HCT116 (cell line): ENCODE results near the gene RFTN2. TPM values are rescaled to one million over a fixed set of nuclear protein-coding genes. Genes with fewer than 3 reads are reported as not detected.

Experiments
- ATAC-seq: fragments of 200-7000 bp; cut with Tn5 transposase; 2 replicates; pipeline ENCODE4 v1.9.1; 2020; ENCODE audit warnings: mild to moderate bottlenecking, moderate library complexity
- BruUV-seq: library from RNA; stranded (reverse); fragments of 400-500 nt; replicated peaks from 2 replicates; lab custom pipeline; 2021; lab: Mats Ljungman, UMichigan
- CTCF ChIA-PET: fragments of 300-600 bp; sonication (Branson Sonifier 250); formaldehyde crosslinking; loops from one replicate; lab custom pipeline; 2021; ENCODE audit warnings: antibody characterized with exemption; lab: Charles Lee
- POLR2A ChIA-PET: fragments of 300-600, 350-600 bp; sonication (Branson Sonifier 250); formaldehyde crosslinking; loops from one replicate; lab custom pipeline; 2021; ENCODE audit warnings: antibody characterized with exemption; lab: Charles Lee
- RAD21 ChIA-PET, 2 experiments: fragments of 300-600 bp; sonication (Branson Sonifier 250); formaldehyde crosslinking; loops; one replicate each; lab custom pipeline; 2023; ENCODE audit warnings: low total read pairs in 2 of 2; ENCODE audit not compliant: uncharacterized antibody in 2 of 2, unreplicated experiment in 2 of 2, low non-redundant PET in 1 of 2; lab: Charles Lee
- DNase-seq: peaks from one replicate; pipeline ENCODE4 v3.0.0-alpha.2; 2010; ENCODE audit warnings: low read depth, low spot score
- H2AFZ ChIP-seq: fragments of 200-600 bp; shearing (Covaris generic), sonication (generic); 2 replicates; pipeline ENCODE4 v1.6.1; 2017; ENCODE audit warnings: low read depth, mixed run types, mixed read lengths, antibody characterized with exemption, low read length; ENCODE audit not compliant: poor library complexity, severe bottlenecking
- H3K27ac ChIP-seq: 2 replicates; pipeline ENCODE4 v1.5.1; 2012; ENCODE audit warnings: low read depth, low read length
- H3K27me3 ChIP-seq: fragments of 200-600 bp; sonication (generic); 2 replicates; pipeline ENCODE4 v1.6.1; 2016; ENCODE audit warnings: mixed run types, low read length, mixed read lengths; ENCODE audit not compliant: insufficient read depth
- H3K36me3 ChIP-seq, 2 experiments: fragments of 200-500 bp in 1 of 2; fragments of 200-600 bp in 1 of 2; sonication (Bioruptor generic) in 1 of 2; sonication (generic) in 1 of 2; 2 replicates each; pipeline versions ENCODE4 v1.5.1 to v1.6.1; 2014 to 2016; ENCODE audit warnings: low read length in 2 of 2, inconsistent platforms in 1 of 2, mixed read lengths in 1 of 2, mixed run types in 1 of 2; ENCODE audit not compliant: insufficient read depth in 2 of 2, control insufficient read depth in 1 of 2
- H3K4me1 ChIP-seq, 2 experiments: fragments of 200-600 bp in 1 of 2; sonication (generic) in 1 of 2; 2 replicates each; pipeline versions ENCODE4 v1.5.1 to v1.6.1; 2012 to 2017; ENCODE audit warnings: low read length in 2 of 2, inconsistent platforms in 1 of 2, mild to moderate bottlenecking in 1 of 2, mixed read lengths in 1 of 2, mixed run types in 1 of 2, moderate library complexity in 1 of 2; ENCODE audit not compliant: insufficient read depth in 2 of 2, control insufficient read depth in 1 of 2
- H3K4me2 ChIP-seq: fragments of 200-600 bp; sonication (generic); 2 replicates; pipeline ENCODE4 v1.6.1; 2017; ENCODE audit warnings: mixed run types, low read length, mixed read lengths
- H3K4me3 ChIP-seq, 2 experiments: fragments of 200-600 bp in 1 of 2; sonication (generic) in 1 of 2; replicated peaks in 1 of 2; 2 replicates each; pipeline ENCODE4 v1.5.1; 2011 to 2016; ENCODE audit warnings: low read length in 2 of 2, control low read depth in 1 of 2, low read depth in 1 of 2, mild to moderate bottlenecking in 1 of 2, mixed read lengths in 1 of 2, mixed run types in 1 of 2
- H3K79me2 ChIP-seq: fragments of 200-600 bp; sonication (generic); 2 replicates; pipeline ENCODE4 v1.6.1; 2017; ENCODE audit warnings: mild to moderate bottlenecking, mixed run types, low read length, moderate library complexity, mixed read lengths; ENCODE audit not compliant: insufficient read depth
- H3K9ac ChIP-seq: fragments of 200-600 bp; sonication (generic); 2 replicates; pipeline ENCODE4 v1.6.1; 2016; ENCODE audit warnings: low read length, mixed read lengths
- H3K9me2 ChIP-seq: fragments of 200-600 bp; sonication (generic), shearing (Covaris generic); 2 replicates; pipeline ENCODE4 v1.6.1; 2017; ENCODE audit warnings: mixed run types, mild to moderate bottlenecking, moderate library complexity; ENCODE audit not compliant: insufficient read depth
- H3K9me3 ChIP-seq, 2 experiments: fragments of 200-500 bp in 1 of 2; fragments of 200-600 bp in 1 of 2; sonication (Bioruptor generic) in 1 of 2; sonication (generic) in 1 of 2; 2 replicates each; pipeline ENCODE4 v1.6.1; 2014 to 2017; ENCODE audit warnings: low read length in 2 of 2, mixed read lengths in 2 of 2, inconsistent platforms in 1 of 2, low read depth in 1 of 2, mild to moderate bottlenecking in 1 of 2, mixed run types in 1 of 2, moderate library complexity in 1 of 2; ENCODE audit not compliant: control insufficient read depth in 1 of 2, insufficient read depth in 1 of 2
- H4K20me1 ChIP-seq: fragments of 200-600 bp; sonication (generic), shearing (Covaris generic); 2 replicates; pipeline ENCODE4 v1.6.1; 2017; ENCODE audit warnings: mixed run types, mild to moderate bottlenecking, moderate library complexity; ENCODE audit not compliant: insufficient read depth
- CBX3 ChIP-seq: IDR thresholded peaks from 2 replicates; pipeline ENCODE4 v1.6.1; 2012; ENCODE audit warnings: low read depth
- CEBPB ChIP-seq: IDR thresholded peaks from 2 replicates; pipeline ENCODE4 v1.6.1; 2012; ENCODE audit warnings: low read depth
- EGR1 ChIP-seq: IDR thresholded peaks from 2 replicates; pipeline ENCODE4 v1.6.1; 2012; ENCODE audit warnings: low read depth
- EZH2 ChIP-seq: fragments of 200-600 bp; sonication (generic); IDR thresholded peaks from 2 replicates; pipeline ENCODE4 v1.6.1; 2017; ENCODE audit warnings: antibody characterized with exemption, mixed run types
- EZH2phosphoT487 ChIP-seq: fragments of 200-600 bp; IDR thresholded peaks from 2 replicates; pipeline ENCODE4 v1.6.1; 2018; ENCODE audit warnings: antibody characterized with exemption, borderline replicate concordance
- FOSL1 ChIP-seq: IDR thresholded peaks from 2 replicates; pipeline ENCODE4 v1.6.1; 2012; ENCODE audit warnings: low read depth
- JUND ChIP-seq: IDR thresholded peaks from 2 replicates; pipeline ENCODE4 v1.6.1; 2012
- POLR2A ChIP-seq: IDR thresholded peaks from 2 replicates; pipeline ENCODE4 v1.7.0; 2011; ENCODE audit warnings: borderline replicate concordance; ENCODE audit not compliant: insufficient read depth, insufficient read length; ENCODE audit errors: extremely low read depth
- SIN3A ChIP-seq: IDR thresholded peaks from 2 replicates; pipeline ENCODE4 v1.6.1; 2012; ENCODE audit warnings: low read depth
- SP1 ChIP-seq: IDR thresholded peaks from 2 replicates; pipeline ENCODE4 v1.6.1; 2012; ENCODE audit warnings: low read depth
- SRF ChIP-seq: IDR thresholded peaks from 2 replicates; pipeline ENCODE4 v1.6.1; 2012; ENCODE audit warnings: low read depth
- TCF7L2 ChIP-seq: IDR thresholded peaks from 2 replicates; pipeline ENCODE4 v1.7.0; 2011; ENCODE audit warnings: borderline replicate concordance, inconsistent platforms; ENCODE audit not compliant: insufficient read depth, insufficient read length; ENCODE audit errors: extremely low read depth
- YY1 ChIP-seq: IDR thresholded peaks from 2 replicates; pipeline ENCODE4 v1.6.1; 2011; ENCODE audit warnings: low read length, low read depth, moderate library complexity, mild to moderate bottlenecking; ENCODE audit not compliant: insufficient replicate concordance; ENCODE audit errors: extremely low read depth
- ZFX ChIP-seq: fragments of 450-650 bp; IDR thresholded peaks from 2 replicates; pipeline ENCODE4 v1.6.1; 2017
- ZNF274 ChIP-seq: fragments of 200-500 bp; sonication (Bioruptor generic); IDR thresholded peaks from 2 replicates; pipeline ENCODE4 v1.6.1; 2014; ENCODE audit warnings: mild to moderate bottlenecking, low read depth, low read length, inconsistent platforms
- intact Hi-C: fragments of 100-400 bp; cut with micrococcal nuclease; formaldehyde crosslinking; loops from 2 replicates; pipeline ENCODE4 v1.10.0; 2022
- total RNA-seq: library from RNA; stranded (reverse); gene quantifications from one replicate; pipeline ENCODE4 v1.2.1, GENCODE V29; 2021; ENCODE audit not compliant: unreplicated experiment
- TF ChIP-seq, protein P1 (sequence below), 3 experiments: fragments of 200-600 bp in 1 of 3; sonication (generic) in 1 of 3; IDR thresholded peaks in 2 of 3; conservative IDR thresholded peaks in 1 of 3; 2 replicates each; pipeline ENCODE4 v1.5.1; 2012 to 2017; ENCODE audit warnings: low read depth in 2 of 3, low read length in 2 of 3, antibody characterized with exemption in 1 of 3, borderline replicate concordance in 1 of 3, control low read depth in 1 of 3, mild to moderate bottlenecking in 1 of 3, mixed read lengths in 1 of 3, mixed run types in 1 of 3, moderate library complexity in 1 of 3; ENCODE audit not compliant: insufficient read depth in 1 of 3
- TF ChIP-seq, protein P2 (sequence below): IDR thresholded peaks from 2 replicates; pipeline ENCODE4 v1.6.1; 2012
- TF ChIP-seq, protein P3 (sequence below): IDR thresholded peaks from 2 replicates; pipeline ENCODE4 v1.6.1; 2012; ENCODE audit warnings: low read depth
- TF ChIP-seq, protein P4 (sequence below): IDR thresholded peaks from 2 replicates; pipeline ENCODE4 v1.6.1; 2011; ENCODE audit warnings: mild to moderate bottlenecking, low read length, moderate library complexity; ENCODE audit not compliant: insufficient replicate concordance; ENCODE audit errors: extremely low read depth

RFTN2 gene
- total RNA-seq, 1 experiment from 2014 or later = not detected

DNA sequence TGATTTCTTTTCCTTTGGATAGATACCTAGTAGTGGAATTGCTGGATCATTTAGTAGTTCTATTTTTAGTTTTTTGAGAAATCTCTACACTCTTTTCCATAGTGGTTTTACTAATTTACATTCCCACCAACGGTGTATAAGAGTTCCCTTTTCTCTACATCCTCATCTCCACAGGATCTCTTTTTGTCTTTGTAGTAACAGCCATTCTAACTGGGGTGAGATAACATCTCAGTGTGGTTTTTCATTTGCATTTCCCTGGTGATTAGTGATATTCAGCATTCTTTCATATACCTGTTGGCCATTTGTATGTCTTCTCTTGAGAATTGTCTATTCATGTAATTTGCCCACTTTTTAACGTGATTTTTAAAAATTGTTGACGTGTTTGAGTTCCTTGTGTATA is 13.8 kb downstream of the RFTN2 start:
- Histone ChIP-seq H3K9ac (no peak overlapping the region), H3K4me1 (no peaks in the 10 kb centered on the region), H3K79me2 (no peaks in the 10 kb centered on the region), H3K9me3 (no peaks in the 10 kb centered on the region), H3K36me3 (no peaks in the 10 kb centered on the region), H3K9me2 (no peaks in the 10 kb centered on the region), H4K20me1 (no peaks in the 10 kb centered on the region), H3K27me3 (no peaks in the 10 kb centered on the region), H2AFZ (no peak overlapping the region), H3K4me3 (no peak overlapping the region), H3K27ac (no peak overlapping the region), H3K4me2 (no peak overlapping the region)
- ChIA-PET CTCF (no interaction called here), POLR2A (no interaction called here), RAD21 (no interaction called here)
- TF ChIP-seq SRF = no peak
- TF ChIP-seq EZH2 = no peak
- no peak for TF ChIP-seq CBX3
- TF ChIP-seq YY1 = no peak
- TF ChIP-seq, protein P1, sequence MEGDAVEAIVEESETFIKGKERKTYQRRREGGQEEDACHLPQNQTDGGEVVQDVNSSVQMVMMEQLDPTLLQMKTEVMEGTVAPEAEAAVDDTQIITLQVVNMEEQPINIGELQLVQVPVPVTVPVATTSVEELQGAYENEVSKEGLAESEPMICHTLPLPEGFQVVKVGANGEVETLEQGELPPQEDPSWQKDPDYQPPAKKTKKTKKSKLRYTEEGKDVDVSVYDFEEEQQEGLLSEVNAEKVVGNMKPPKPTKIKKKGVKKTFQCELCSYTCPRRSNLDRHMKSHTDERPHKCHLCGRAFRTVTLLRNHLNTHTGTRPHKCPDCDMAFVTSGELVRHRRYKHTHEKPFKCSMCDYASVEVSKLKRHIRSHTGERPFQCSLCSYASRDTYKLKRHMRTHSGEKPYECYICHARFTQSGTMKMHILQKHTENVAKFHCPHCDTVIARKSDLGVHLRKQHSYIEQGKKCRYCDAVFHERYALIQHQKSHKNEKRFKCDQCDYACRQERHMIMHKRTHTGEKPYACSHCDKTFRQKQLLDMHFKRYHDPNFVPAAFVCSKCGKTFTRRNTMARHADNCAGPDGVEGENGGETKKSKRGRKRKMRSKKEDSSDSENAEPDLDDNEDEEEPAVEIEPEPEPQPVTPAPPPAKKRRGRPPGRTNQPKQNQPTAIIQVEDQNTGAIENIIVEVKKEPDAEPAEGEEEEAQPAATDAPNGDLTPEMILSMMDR (IDR thresholded peaks at IDR 0.05 in 2 of 3, conservative IDR thresholded peaks at IDR 0.05 in 1 of 3; ENCODE audit: borderline replicate concordance in 1 of 3, insufficient read depth in 1 of 3, low read depth in 2 of 3, low read length in 2 of 3) = no peak
- no peak for TF ChIP-seq JUND
- no peak for TF ChIP-seq POLR2A
- TF ChIP-seq SP1 = no peak
- no peak for TF ChIP-seq SIN3A
- TF ChIP-seq, protein P2, sequence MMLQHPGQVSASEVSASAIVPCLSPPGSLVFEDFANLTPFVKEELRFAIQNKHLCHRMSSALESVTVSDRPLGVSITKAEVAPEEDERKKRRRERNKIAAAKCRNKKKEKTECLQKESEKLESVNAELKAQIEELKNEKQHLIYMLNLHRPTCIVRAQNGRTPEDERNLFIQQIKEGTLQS = no peak
- TF ChIP-seq CEBPB = no peak
- no peak for TF ChIP-seq ZNF274
- TF ChIP-seq TCF7L2 = no peak
- TF ChIP-seq, protein P3, sequence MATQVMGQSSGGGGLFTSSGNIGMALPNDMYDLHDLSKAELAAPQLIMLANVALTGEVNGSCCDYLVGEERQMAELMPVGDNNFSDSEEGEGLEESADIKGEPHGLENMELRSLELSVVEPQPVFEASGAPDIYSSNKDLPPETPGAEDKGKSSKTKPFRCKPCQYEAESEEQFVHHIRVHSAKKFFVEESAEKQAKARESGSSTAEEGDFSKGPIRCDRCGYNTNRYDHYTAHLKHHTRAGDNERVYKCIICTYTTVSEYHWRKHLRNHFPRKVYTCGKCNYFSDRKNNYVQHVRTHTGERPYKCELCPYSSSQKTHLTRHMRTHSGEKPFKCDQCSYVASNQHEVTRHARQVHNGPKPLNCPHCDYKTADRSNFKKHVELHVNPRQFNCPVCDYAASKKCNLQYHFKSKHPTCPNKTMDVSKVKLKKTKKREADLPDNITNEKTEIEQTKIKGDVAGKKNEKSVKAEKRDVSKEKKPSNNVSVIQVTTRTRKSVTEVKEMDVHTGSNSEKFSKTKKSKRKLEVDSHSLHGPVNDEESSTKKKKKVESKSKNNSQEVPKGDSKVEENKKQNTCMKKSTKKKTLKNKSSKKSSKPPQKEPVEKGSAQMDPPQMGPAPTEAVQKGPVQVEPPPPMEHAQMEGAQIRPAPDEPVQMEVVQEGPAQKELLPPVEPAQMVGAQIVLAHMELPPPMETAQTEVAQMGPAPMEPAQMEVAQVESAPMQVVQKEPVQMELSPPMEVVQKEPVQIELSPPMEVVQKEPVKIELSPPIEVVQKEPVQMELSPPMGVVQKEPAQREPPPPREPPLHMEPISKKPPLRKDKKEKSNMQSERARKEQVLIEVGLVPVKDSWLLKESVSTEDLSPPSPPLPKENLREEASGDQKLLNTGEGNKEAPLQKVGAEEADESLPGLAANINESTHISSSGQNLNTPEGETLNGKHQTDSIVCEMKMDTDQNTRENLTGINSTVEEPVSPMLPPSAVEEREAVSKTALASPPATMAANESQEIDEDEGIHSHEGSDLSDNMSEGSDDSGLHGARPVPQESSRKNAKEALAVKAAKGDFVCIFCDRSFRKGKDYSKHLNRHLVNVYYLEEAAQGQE = no peak
- TF ChIP-seq FOSL1 = no peak
- TF ChIP-seq ZFX = no peak
- TF ChIP-seq EZH2phosphoT487 = no peak
- TF ChIP-seq, protein P4, sequence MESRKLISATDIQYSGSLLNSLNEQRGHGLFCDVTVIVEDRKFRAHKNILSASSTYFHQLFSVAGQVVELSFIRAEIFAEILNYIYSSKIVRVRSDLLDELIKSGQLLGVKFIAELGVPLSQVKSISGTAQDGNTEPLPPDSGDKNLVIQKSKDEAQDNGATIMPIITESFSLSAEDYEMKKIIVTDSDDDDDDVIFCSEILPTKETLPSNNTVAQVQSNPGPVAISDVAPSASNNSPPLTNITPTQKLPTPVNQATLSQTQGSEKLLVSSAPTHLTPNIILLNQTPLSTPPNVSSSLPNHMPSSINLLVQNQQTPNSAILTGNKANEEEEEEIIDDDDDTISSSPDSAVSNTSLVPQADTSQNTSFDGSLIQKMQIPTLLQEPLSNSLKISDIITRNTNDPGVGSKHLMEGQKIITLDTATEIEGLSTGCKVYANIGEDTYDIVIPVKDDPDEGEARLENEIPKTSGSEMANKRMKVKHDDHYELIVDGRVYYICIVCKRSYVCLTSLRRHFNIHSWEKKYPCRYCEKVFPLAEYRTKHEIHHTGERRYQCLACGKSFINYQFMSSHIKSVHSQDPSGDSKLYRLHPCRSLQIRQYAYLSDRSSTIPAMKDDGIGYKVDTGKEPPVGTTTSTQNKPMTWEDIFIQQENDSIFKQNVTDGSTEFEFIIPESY = no peak
- no peak for TF ChIP-seq EGR1
- intact Hi-C loops = no loop called here
- ATAC-seq = no peak
- no peak for DNase-seq
- BruUV-seq = no TSS peak
